ENCODE data around the gene PHKG1. TPM values are rescaled to one million over a fixed set of nuclear protein-coding genes. Genes with fewer than 3 reads are reported as not detected.

Gene PHKG1
- total and polyA plus RNA-seq, 2 of the 4 experiments (the other 2 are of a cell fraction), result 0.62 to 0.72 TPM

DNA sequence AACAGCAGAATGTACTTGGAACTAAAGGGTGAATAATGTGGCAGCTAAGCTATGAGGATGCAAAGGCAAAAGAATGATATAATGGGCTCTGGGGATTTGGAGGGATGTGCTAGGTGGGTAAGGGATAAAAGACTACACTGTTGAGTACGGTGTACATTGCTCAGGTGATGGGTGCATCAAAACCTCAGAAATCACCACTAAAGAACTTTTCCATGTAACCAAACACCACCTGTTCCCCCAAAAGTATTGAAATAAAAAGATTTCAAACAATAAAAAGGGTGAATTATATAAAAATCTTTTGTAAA, 15.2 kb upstream of the PHKG1 start:
- Histone ChIP-seq H3K18ac (ENCODE audit: low read depth, low read length) (no peak overlapping the region), H2BK120ac (ENCODE audit: low read depth, low read length) (no peak overlapping the region), H4K5ac (ENCODE audit: low read depth, low read length) (no peak overlapping the region), H3K14ac (replicated peaks; ENCODE audit: low read depth, low read length) (no peak overlapping the region), H3K4me2 (ENCODE audit: low read depth, low read length) (no peak overlapping the region), H3K4me1 (ENCODE audit: control insufficient read depth, insufficient read depth, low read length) (no peaks in the 10 kb centered on the region), H2BK20ac (ENCODE audit: low read depth, low read length) (no peak overlapping the region), H4K91ac (ENCODE audit: insufficient read depth, low read depth, low read length) (no peak overlapping the region), H3K9me3 (ENCODE audit: control insufficient read depth, insufficient read depth, low read length) (no peaks in the 10 kb centered on the region), H3K27me3 (ENCODE audit: control insufficient read depth, insufficient read depth, low read length) (no peaks in the 10 kb centered on the region), H2AK9ac (replicated peaks; ENCODE audit: low read depth, low read length, poor library complexity) (no peak overlapping the region), H3K9me1 (ENCODE audit: insufficient read depth, low read length) (no peaks in the 10 kb centered on the region), H2AFZ (replicated peaks; ENCODE audit: low read length, poor library complexity) (no peak overlapping the region), H3K36me3 (ENCODE audit: control insufficient read depth, insufficient read depth, low read length) (peaks cover 5% of the 10 kb centered on the region), H2AK5ac (ENCODE audit: low read depth, low read length) (no peak overlapping the region), H3K79me1 (ENCODE audit: low read depth in 1 of 2, low read length in 2 of 2) (peaks cover 0 to 20% of the 10 kb centered on the region in 2 experiments; a peak in 2 of 4 replicates), H3K4ac (ENCODE audit: low read depth, low read length) (no peak overlapping the region), H3K56ac (ENCODE audit: extremely low read depth, insufficient read depth, low read length) (no peak overlapping the region), H4K20me1 (ENCODE audit: insufficient read depth, low read length) (peaks cover 17% of the 10 kb centered on the region), H3K4me3 (ENCODE audit: insufficient read depth, low read depth, low read length) (no peak overlapping the region), H4K8ac (ENCODE audit: low read depth in 2 of 2, low read length in 2 of 2) (0 out of 4 replicates have a peak overlapping the region, but pooled peaks of 1 of the 2 experiments have one; percentile 96), H3K23ac (ENCODE audit: low read depth, low read length) (no peak overlapping the region), H3K9ac (ENCODE audit: low read depth, low read length) (no peak overlapping the region), H2BK5ac (ENCODE audit: low read depth, low read length, poor library complexity, severe bottlenecking) (no peak overlapping the region), H2BK15ac (ENCODE audit: low read depth, low read length) (no peak overlapping the region), H3K27ac (ENCODE audit: insufficient read depth, low read length) (no peak overlapping the region)
- no peak for ATAC-seq (ENCODE audit: low read depth)
- dilution Hi-C loops (cut with HindIII; ENCODE audit: low sequenced_read_pairs, unreplicated experiment) (no loop called here), intact Hi-C loops (cut with micrococcal nuclease) (no loop called here), in situ Hi-C loops (cut with MboI; ENCODE audit: low sequenced_read_pairs) (no loop called here)
- WGBS, 2 experiments (ENCODE audit: extremely low coverage in 2 of 2, insufficient read length in 1 of 2), result no CpG with 5 or more reads among the region's 1 CpG
- BruUV-seq (replicated peaks), result no TSS peak
- no peak for TF ChIP-seq MXI1 (IDR thresholded peaks at IDR 0.05; ENCODE audit: borderline replicate concordance, low read depth, low read length)
- no peak for TF ChIP-seq SMC3 (IDR thresholded peaks at IDR 0.05; ENCODE audit: low read depth, low read length)
- no peak for TF ChIP-seq MAZ (IDR thresholded peaks at IDR 0.05; ENCODE audit: borderline replicate concordance, low read depth, low read length)
- no peak for TF ChIP-seq POLR2A (IDR thresholded peaks at IDR 0.05; ENCODE audit: low read depth, low read length)
- TF ChIP-seq MAFK (IDR thresholded peaks at IDR 0.05; ENCODE audit: low read depth, low read length), result no peak
- TF ChIP-seq CTCF (conservative IDR thresholded peaks at IDR 0.05; ENCODE audit: low read depth, low read length), result no peak
- TF ChIP-seq, protein P1, sequence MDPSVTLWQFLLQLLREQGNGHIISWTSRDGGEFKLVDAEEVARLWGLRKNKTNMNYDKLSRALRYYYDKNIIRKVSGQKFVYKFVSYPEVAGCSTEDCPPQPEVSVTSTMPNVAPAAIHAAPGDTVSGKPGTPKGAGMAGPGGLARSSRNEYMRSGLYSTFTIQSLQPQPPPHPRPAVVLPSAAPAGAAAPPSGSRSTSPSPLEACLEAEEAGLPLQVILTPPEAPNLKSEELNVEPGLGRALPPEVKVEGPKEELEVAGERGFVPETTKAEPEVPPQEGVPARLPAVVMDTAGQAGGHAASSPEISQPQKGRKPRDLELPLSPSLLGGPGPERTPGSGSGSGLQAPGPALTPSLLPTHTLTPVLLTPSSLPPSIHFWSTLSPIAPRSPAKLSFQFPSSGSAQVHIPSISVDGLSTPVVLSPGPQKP (IDR thresholded peaks at IDR 0.05; ENCODE audit: borderline replicate concordance, low read depth, low read length), result no peak
- no peak for TF ChIP-seq FOS (IDR thresholded peaks at IDR 0.05; ENCODE audit: low read depth, low read length)
- TF ChIP-seq USF2 (IDR thresholded peaks at IDR 0.05; ENCODE audit: low read depth, low read length), result no peak
- no peak for TF ChIP-seq RAD21 (IDR thresholded peaks at IDR 0.05; ENCODE audit: low read length)
- no peak for TF ChIP-seq NFE2L2 (IDR thresholded peaks at IDR 0.05; ENCODE audit: low read depth, low read length)
- no peak for TF ChIP-seq CEBPB (IDR thresholded peaks at IDR 0.05; ENCODE audit: low read depth, low read length)
- no peak for TF ChIP-seq CHD1 (IDR thresholded peaks at IDR 0.05; ENCODE audit: low read depth, low read length)
- TF ChIP-seq BHLHE40 (IDR thresholded peaks at IDR 0.05; ENCODE audit: low read depth, low read length), result no peak
- TF ChIP-seq RCOR1 (IDR thresholded peaks at IDR 0.05; ENCODE audit: insufficient replicate concordance, low read length), result no peak
- DNase-seq, result no peak
- ChIA-PET CTCF (no interaction called here), POLR2A (ENCODE audit: unreplicated experiment) (interaction anchor here (0.7 kb wide), 1 partner anchor 97 kb away, joined by 3 read pairs; no protein-coding TSS in a partner anchor)
